A172 (cell line): Measurements from ENCODE around the gene NOS1AP. TPM values are rescaled to one million over a fixed set of nuclear protein-coding genes. Genes with fewer than 3 reads are reported as not detected.
A peak's percentile ranks its signal among the peaks of the same experiment; 100 is the strongest.

Source experiments
- DNase-seq: peaks from one replicate; pipeline ENCODE4 v3.0.0-alpha.2; 2015; ENCODE audit warnings: low spot score
- total RNA-seq: library from RNA; depleted of rRNA; stranded (reverse); fragments of >200 nt; shearing (Covaris generic); gene quantifications from 2 replicates; pipeline ENCODE4 v1.2.3, GENCODE V29; 2014

The NOS1AP gene
- total RNA-seq, 1 experiment from 2014 or later: 2.4 TPM

DNA sequence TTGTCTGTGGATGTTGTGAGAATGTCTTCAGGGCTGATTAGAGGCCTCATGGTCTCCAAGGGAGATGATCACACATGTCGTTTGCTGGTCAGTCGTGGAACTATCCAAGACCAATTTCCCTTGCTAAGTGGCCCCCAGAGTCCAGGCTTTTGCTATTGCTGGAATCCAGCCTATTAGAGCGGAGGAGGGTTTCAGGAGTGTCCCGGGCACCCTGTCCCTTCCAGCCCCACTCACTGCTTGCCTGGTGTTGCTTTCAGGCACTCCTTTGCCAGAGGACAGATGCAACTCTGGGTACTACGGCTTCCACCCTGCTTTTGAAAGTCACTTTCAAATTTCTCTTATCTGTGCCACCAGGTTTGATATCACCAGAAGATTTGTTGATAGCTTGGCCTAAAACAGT is 149.1 kb downstream of the NOS1AP start:
- DNase-seq: no peak

DNA sequence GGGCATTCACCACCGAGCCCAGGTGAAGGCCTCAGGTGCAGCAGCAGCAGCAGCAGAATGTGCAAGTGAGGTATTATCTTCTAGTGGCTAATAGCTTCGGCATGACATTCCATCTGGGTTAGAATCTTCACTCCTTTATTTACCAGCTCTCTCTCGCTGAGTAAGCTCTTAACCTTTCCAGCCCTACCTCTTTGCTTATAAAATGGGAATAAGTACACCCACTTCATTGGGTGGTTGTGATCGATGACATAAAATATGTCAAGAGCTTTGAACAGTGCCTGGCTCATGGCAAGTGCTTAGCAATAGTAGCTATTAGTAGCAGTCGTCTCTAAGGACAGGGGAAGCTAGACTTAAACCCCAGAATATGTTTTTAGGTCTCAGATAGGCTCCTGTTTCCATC is 149.5 kb downstream of the NOS1AP start:
- no peak for DNase-seq

- DNase-seq: no peak
Measured at GRCh38 chr1:162219461-162219860, 150.0 kb downstream of the NOS1AP start.

GRCh38 chr1:162220009-162220539 is 150.6 kb downstream of the NOS1AP start:
- DNase-seq: no peak

- DNase-seq: no peak
Measured at GRCh38 chr1:162222014-162222413, 152.5 kb downstream of the NOS1AP start.

DNA sequence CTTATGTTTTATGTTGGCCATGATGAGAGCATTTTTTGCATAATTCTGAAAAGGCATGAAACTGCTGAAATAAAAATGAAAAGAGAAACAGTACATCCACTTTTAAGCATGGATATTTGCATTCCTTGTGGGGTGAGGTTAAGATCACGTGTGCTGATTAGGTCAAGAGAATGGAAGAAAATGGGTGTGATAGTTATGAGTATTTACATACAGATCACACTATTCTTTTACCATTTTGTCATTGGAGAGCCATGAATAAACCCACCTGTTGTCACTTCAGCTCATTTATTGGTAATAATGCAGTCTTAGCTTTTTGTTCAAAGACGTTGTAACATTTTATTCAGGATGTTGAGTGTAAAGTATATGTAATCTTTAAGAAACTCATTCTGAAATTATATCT is 153.2 kb downstream of the NOS1AP start:
- no peak for DNase-seq

GRCh38 chr1:162223488-162223887 is 154.0 kb downstream of the NOS1AP start:
- no peak for DNase-seq

DNA sequence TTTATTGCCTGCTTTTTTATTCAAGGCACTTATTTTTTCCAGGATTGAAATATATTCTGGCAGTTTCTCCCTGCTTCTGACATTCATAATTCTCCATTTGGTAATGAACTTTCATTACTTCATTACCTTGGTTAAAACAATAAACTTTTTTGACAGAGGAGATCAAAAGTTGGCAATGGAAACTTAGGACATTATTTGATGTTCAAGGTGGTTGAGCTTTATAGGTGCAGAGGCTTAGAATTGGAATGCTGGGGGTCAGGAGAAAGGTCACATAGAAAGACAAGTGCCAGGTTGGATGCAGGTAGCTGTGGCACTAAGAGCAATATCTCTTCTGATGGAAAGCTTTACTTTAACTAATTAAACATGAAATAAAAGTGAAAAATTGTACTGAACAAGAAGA is 154.8 kb downstream of the NOS1AP start:
- no peak for DNase-seq

DNA sequence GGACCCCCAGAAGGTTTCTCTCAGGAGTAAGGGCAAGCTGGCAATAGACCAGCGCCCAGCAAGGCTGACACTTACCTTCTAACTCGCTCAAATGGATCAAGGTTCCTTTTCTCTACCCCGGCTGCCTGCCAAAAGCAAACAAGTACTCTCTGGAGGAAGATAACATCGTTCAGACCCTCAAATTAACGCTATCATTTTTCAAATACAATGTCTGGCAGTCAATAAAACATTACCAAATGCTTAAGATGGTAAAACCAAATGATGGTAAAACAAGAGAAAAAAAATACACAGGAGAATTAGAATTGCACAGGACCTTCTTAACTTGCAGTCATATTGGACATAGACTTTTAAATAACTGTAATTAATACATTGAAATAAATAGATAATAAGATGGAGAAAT is 159.1 kb downstream of the NOS1AP start:
- DNase-seq: no peak

DNA sequence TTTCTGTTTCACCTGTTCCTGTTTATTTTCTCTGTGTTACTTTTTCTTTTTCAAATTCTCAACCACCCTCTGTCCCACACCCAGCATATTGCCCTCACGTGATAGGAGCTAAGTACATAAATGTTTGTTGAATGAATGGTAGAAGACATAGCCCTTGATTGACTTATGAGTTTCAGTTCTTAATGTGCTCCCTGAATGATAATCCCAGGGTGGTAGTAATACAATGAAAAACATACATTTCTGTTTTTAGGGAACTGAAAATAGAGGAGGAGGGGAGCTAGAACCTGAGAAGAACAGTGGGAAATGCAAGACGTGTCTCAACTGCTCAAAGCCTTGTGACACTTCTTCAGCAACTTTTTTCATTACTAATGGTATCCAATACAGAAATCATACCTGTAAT is 160.1 kb downstream of the NOS1AP start:
- DNase-seq: no peak

GRCh38 chr1:162230096-162230495 is 160.6 kb downstream of the NOS1AP start:
- DNase-seq: peak; percentile 75

DNA sequence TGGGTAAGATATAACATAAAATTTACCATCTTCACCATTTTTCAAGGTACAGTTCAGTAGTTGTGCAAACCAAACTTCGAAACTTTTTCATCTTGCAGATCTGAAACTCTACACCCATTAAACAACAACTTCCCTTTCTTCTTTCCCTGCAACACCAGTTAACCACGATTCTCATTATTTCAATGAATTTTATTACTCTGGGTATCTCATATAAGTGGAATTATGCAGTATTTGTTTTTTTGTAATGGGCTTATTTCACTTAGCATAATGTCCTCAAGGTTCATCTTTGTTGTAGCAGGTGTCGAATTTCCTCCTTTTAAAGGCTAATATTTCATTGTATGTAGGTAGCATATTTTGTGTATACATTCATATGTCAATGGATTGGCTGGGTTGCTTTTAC is 161.0 kb downstream of the NOS1AP start:
- no peak for DNase-seq

DNA sequence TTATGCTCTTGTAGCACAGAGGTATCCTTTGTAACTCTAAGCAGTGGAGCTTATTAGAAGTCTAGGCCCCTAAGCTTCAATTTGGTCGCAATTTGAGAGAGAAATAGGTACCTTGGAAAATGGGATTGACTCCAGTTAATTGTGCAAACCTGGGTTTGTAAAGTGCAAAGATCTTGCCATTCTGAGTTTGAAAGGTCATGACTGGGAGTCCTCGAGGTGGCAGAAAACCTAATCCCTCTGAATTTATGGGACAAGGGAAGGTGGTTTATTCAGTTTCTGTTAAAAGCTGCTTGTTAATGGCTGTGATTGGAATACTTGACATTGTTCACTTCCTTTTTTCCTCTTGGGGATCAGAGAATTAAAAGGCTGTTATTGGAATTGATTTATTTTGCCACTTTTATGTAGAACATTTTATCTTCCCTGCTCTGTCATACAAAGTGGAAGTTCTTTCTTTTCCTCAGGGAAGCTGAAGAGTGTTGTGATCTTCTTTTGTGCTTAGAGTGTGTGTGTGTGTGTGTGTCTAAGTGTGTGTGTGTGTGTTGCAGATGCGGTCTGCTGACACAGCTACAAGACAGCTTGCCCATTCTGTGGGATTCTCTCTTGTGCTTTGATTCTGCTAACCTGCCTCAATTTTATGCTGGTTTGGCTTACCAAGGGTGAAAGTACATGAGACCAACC is 162.7 kb downstream of the NOS1AP start:
- no peak for DNase-seq

DNA sequence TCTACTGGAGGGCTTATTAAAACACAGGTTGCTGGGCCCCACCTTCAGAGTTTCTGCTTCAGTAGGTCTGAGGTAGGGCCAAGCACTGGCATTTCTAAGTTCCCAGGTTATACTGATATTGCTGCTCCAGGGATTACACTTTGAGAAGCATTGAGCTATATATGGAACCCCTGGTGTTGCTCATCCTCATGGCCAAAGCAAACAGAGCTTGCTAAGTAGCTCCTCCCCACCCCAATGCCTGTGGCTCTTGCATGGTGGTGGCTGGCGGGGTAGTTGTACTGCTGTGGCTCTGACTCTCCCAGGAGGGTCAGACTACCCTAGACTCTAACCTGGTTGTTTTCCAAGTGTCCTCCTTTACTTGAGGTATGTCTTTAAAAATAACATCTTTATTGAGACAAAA is 163.6 kb downstream of the NOS1AP start:
- DNase-seq: no peak

DNA sequence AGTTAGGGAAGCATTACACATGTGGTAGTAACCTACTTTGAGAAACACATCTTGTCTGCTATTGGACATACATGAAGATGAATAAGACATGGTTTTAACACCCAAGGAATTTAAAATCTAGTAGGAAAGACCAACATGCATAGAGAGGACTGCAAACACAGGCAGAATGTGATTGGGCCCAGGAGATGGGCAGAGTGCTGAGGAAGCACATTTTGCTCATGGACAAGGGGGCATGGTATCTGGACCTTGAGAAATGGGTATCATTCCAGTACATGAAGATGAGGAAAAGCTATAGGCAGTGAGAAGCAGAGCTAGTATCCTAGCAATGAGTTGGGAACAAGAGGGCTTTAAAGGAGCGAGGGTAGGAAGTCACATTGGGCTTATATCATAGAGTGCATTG is 164.4 kb downstream of the NOS1AP start:
- DNase-seq: no peak

DNA sequence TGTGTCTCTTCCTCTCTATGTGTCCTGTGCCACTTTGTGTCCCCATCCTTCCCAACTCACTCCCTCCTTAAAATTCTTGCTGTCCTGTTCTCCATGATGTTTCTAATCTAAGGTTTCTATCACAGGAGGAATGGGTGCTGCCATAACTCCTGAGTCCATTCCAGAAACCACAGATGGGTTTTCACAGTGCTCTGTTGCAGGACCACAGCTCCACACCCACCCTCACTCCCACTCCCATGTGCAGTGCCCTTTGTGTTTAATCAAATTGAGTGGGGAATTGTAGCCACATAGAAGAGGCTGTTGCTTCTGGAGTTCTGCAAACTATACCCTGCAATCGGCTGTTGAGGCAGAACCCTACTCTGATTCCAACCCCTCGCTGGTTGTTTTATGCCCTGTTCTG is 165.1 kb downstream of the NOS1AP start:
- DNase-seq: no peak

GRCh38 chr1:162235241-162235800 is 165.8 kb downstream of the NOS1AP start:
- no peak for DNase-seq

GRCh38 chr1:162236201-162236600 is 166.7 kb downstream of the NOS1AP start:
- DNase-seq: no peak

DNA sequence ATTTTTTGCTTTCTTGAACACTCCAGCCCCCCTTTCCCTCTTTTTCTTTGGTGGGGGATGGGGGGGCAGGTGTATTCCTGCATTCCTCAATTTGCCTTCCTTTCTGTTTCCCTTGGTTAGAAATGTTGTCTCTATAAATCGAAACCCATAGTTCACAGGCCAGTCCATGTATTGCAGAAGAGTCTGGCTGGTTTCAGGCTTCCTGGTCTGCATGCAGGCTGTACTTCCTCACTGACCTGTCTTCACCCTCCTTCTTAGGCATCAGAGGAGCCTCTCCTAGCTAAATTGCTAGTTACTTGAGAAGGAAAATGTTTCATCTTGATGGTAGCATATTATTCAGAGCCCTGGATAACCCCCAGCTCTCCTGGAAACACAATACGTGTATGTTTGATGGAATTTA is 167.1 kb downstream of the NOS1AP start:
- DNase-seq: no peak

GRCh38 chr1:162240577-162240976 is 171.1 kb downstream of the NOS1AP start:
- DNase-seq: no peak

GRCh38 chr1:162242804-162243203 is 173.3 kb downstream of the NOS1AP start:
- no peak for DNase-seq

- DNase-seq: no peak
Measured at GRCh38 chr1:162248854-162249535, 179.5 kb downstream of the NOS1AP start.
